Urinary bladder (tissue), 4 donors: ENCODE results near the gene ANKS1A. TPM values are rescaled to one million over a fixed set of nuclear protein-coding genes. Genes with fewer than 3 reads are reported as not detected.
"Not testable (repeated sequence)": the region's sequence is repeated elsewhere in the genome, so short reads cannot be mapped to it uniquely, and the experiment has no call there.

Source experiments
- DNase-seq: peaks from one replicate; pipeline ENCODE4 v3.0.0-alpha.2; 2015; ENCODE audit errors: extremely low spot score
- H3K27ac ChIP-seq: one replicate; pipeline ENCODE4 v1.5.1; 2013; ENCODE audit warnings: low read depth, mild to moderate bottlenecking, moderate library complexity
- H3K36me3 ChIP-seq: one replicate; pipeline ENCODE4 v1.6.1; 2013; ENCODE audit warnings: mild to moderate bottlenecking, moderate library complexity; ENCODE audit not compliant: insufficient read depth
- H3K4me1 ChIP-seq: one replicate; pipeline ENCODE4 v1.6.1; 2013; ENCODE audit warnings: mild to moderate bottlenecking, moderate library complexity; ENCODE audit not compliant: insufficient read depth
- H3K4me3 ChIP-seq: one replicate; pipeline ENCODE4 v1.5.1; 2013; ENCODE audit warnings: low read depth, low read length
- WGBS: extraction: QIAGEN DNeasy Blood & Tissue Kit; methylation state at CpG from one replicate; pipeline ENCODE4 v1.1.7; 2013; 5-methylcytosine and 5-hydroxymethylcytosine counted together
- polyA plus RNA-seq: library from polyadenylated mRNA; stranded (reverse); fragments of 200-250 nt; gene quantifications from one replicate; pipeline ENCODE4 v1.2.3, GENCODE V29; 2013
- total RNA-seq: library from RNA; depleted of rRNA; stranded (reverse); fragments of >200 nt; gene quantifications from one replicate; pipeline ENCODE4 v1.2.3, GENCODE V29; 2014
- donor health status: healthy with polysubstance abuse.
- donor health status: healthy.

Gene ANKS1A
- total and polyA plus RNA-seq, 2 donors: 21.9 to 38.0 TPM

DNA sequence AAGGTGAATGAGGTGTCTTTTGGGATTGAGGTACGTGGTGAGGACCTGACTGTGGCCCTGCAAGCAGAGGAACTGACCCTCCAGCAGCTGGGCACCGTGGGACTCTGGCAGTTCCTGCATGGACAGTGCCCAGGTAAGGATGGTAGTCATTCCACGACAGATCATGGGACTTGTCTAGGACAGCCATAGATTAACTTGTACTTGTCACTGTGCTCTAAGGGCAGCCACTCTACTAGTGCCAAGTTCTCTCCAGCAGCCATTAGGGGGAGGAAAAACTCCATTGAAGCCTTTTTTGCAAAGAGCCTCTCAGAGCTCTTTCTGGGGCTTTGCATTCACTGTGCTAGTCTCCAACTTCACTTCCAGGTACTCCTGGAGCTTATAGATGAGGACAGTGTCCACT lies 21.6 kb upstream of the ANKS1A start:
- no peak overlapping the region for H3K4me3 ChIP-seq
- 91% methylated on average over 3 of the region's 3 CpGs for WGBS
- H3K27ac ChIP-seq: no peak overlapping the region
- no peaks in the 10 kb centered on the region for H3K4me1 ChIP-seq
- no peak for DNase-seq
- H3K36me3 ChIP-seq: no peaks in the 10 kb centered on the region

DNA sequence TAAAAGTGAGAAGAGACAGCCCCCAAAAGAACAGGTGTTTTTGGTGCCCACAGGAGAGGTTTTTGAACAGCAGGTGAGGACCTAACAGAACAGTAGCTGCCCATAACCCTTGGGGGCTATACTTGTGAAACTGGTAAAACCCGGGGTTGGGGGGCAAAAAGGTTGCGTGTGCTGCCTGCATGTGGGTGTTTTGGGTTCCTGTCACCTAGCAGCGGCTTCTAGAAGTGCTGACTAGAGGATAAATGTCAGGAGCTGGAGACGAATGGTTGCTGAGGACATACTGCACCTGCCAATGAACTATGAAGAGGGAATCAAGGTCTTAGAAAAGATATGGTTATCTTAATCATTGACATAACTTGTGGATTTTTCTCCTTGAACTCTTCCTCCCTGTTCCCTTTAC lies 17.2 kb upstream of the ANKS1A start:
- no peaks in the 10 kb centered on the region for H3K4me1 ChIP-seq

DNA sequence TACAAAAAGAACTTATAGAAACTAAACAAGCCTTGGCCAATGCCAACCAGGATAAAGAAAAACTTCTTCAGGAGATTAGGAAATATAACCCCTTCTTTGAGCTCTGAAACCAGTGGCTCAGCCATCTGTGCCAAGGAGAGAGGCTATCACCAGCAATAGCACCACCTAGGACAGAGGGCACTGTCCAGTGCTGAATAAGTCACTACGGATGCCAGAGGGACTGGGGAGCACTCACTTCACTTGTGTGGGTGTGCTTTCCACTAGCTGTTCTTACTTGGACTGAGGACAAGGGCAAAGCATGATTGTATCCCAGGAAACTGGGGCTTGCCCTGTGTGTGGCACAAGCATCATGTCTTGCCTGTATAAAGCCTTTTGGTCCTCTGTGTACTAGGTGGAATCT lies 16.7 kb upstream of the ANKS1A start:
- Histone ChIP-seq H3K4me1 (no peaks in the 10 kb centered on the region), H3K4me3 (no peak overlapping the region), H3K27ac (no peak overlapping the region), H3K36me3 (no peaks in the 10 kb centered on the region)
- DNase-seq: no peak
- 56% methylated on average over 1 of the region's 1 CpG for WGBS

More for the DNA sequence above, 17.2 kb upstream of the ANKS1A start:
- Histone ChIP-seq H3K36me3 (no peaks in the 10 kb centered on the region), H3K4me3 (no peak overlapping the region), H3K27ac (no peak overlapping the region)
- no peak for DNase-seq
- 83% methylated on average over 4 of the region's 4 CpGs for WGBS

DNA sequence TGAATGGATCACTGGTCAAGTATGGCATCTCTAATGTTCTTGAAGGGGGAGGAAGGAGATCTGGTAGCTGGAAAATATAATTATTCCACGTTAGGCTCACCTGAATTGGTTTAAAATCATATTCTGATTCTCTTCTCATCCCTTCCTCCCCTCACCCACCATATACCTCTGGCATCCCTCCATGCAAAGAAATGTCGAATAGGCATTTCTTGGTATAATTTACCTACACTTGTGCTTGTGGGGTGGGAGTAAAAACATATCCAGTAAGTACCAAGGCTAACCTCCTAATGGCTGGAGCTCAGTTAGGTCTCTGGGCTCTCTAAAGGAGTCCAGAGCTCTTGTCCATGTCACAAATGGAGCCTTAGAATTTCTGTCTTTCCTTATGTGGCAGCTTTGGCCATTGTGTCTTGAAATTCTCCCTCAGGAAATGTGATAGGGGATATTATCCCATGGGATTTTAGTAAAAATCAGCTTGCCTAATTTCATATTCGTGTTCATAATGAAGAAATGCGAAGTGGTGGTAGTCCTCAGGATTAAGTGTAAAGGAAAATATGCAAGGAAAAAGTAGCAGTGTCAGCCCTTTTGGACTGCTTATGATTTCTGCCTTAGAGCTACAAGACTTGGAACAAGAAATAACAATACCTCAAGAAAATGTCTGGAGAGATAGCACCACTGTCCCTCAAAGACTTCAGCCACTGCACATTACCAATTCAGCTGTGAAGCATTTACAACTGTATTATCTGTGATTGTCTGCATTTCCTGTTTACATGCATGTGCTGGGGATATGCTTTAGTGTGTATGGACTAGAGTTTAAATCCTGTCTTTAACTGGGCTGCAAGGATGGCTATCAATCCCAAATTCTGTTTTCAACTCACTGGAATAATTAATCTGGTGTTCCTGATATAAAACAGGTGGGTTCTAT lies 13.5 kb upstream of the ANKS1A start:
- no peak overlapping the region for H3K4me3 ChIP-seq
- no peak for DNase-seq
- 90% methylated on average over 4 of the region's 4 CpGs for WGBS
- H3K27ac ChIP-seq: no peak overlapping the region
- no peaks in the 10 kb centered on the region for H3K4me1 ChIP-seq
- peaks cover 2% of the 10 kb centered on the region for H3K36me3 ChIP-seq

DNA sequence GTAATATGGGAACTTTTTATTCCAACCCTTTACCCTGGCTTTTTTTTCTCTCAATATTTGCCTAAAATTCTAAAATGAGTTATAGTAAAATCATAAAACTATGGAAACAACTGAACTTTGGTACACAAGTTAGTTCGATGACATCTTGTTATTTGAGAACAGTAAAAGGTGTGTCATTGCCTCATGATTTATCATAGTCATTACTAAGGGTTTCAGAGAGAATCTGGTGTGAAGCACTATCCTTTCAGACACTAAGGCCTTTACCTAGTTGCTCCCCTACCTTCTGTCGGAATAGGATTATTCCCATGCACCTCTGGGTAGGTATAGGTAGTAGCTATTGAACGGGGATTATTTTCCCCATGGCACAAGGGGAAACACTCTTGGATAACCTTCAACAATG lies 12.6 kb upstream of the ANKS1A start:
- no peak overlapping the region for H3K4me3 ChIP-seq
- no peak overlapping the region for H3K27ac ChIP-seq
- no peaks in the 10 kb centered on the region for H3K4me1 ChIP-seq
- H3K36me3 ChIP-seq: peaks cover 2% of the 10 kb centered on the region
- DNase-seq: no peak
- WGBS: 94% methylated on average over 3 of the region's 3 CpGs

DNA sequence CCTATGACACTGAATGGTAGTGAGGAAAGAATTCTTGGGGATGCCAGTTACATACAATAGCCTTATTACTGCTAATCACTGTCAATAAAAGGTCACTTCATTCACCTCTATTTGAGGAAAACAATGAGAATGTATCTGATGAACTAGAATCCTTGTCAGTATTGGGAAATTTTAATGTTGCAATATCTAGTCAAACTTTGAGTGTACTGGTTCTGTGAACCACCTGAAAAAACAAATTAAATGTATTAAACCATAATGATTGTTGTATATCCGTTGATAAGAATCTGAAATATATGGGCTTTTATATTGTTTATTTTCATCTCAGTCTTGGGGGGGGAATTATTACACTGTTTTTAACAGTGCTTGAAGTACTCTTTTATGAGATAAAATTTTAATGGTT lies 11.8 kb upstream of the ANKS1A start:
- DNase-seq: no peak
- WGBS: 88% methylated on average over 1 of the region's 1 CpG
- Histone ChIP-seq H3K27ac (no peak overlapping the region), H3K4me1 (no peaks in the 10 kb centered on the region), H3K4me3 (no peak overlapping the region), H3K36me3 (peaks cover 2% of the 10 kb centered on the region)

GRCh38 chr6:34877869-34878485 lies 11.1 kb upstream of the ANKS1A start:
- H3K4me3 ChIP-seq: no peak overlapping the region
- no peak overlapping the region for H3K27ac ChIP-seq
- 92% methylated on average over 5 of the region's 5 CpGs for WGBS
- DNase-seq: no peak
- H3K36me3 ChIP-seq: peaks cover 2% of the 10 kb centered on the region
- H3K4me1 ChIP-seq: no peaks in the 10 kb centered on the region

GRCh38 chr6:34884073-34884472 lies 5.0 kb upstream of the ANKS1A start:
- not testable (repeated sequence) for H3K4me1 ChIP-seq, DNase-seq, H3K36me3 ChIP-seq, H3K4me3 ChIP-seq, H3K27ac ChIP-seq
- WGBS: 98% methylated on average over 1 of the region's 1 CpG

DNA sequence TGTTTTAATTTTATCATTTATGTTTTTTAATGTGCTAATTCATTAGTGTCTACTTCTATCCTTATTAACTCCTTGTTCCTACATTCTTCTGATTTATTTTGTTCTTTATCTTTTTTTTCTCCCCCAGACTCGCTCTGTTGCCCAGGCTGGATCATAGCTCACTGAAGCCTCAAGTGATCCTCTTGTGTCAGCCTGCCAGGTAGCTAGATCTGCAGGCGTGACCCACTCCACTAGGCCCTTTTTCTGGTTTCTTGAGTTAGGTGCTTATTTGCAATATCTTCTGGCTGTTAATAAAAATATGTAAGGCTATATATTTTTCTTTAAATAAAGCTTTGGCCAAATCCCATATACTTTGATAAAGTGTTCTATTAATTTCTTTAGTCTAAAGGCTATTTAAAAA lies 4.1 kb upstream of the ANKS1A start:
- Histone ChIP-seq H3K4me3 (no peak overlapping the region), H3K27ac (peak overlapping the region; percentile 18), H3K4me1 (no peaks in the 10 kb centered on the region), H3K36me3 (no peaks in the 10 kb centered on the region)
- DNase-seq: no peak
- 94% methylated on average over 2 of the region's 2 CpGs for WGBS

DNA sequence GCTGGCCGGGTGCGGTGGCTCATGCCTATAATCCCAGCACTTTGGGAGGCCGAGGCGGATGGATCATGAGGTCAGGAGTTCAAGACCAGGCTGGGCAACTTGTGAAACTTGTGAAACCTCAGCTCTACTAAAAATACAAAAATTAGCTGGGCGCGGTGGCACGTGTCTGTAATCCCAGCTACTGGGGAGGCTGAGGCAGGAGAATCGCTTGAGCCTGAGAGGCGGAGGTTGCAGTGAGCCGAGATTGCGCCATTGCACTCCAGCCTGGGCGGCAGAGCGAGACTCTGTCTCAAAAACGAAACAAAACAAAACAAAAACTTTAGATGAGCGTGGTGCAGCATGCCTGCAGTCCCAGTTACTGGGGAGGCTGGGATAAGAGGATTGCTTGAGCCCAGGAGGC lies 3.2 kb upstream of the ANKS1A start:
- DNase-seq, H3K27ac ChIP-seq, H3K36me3 ChIP-seq, H3K4me3 ChIP-seq, H3K4me1 ChIP-seq: not testable (repeated sequence)
- 92% methylated on average over 15 of the region's 15 CpGs for WGBS

DNA sequence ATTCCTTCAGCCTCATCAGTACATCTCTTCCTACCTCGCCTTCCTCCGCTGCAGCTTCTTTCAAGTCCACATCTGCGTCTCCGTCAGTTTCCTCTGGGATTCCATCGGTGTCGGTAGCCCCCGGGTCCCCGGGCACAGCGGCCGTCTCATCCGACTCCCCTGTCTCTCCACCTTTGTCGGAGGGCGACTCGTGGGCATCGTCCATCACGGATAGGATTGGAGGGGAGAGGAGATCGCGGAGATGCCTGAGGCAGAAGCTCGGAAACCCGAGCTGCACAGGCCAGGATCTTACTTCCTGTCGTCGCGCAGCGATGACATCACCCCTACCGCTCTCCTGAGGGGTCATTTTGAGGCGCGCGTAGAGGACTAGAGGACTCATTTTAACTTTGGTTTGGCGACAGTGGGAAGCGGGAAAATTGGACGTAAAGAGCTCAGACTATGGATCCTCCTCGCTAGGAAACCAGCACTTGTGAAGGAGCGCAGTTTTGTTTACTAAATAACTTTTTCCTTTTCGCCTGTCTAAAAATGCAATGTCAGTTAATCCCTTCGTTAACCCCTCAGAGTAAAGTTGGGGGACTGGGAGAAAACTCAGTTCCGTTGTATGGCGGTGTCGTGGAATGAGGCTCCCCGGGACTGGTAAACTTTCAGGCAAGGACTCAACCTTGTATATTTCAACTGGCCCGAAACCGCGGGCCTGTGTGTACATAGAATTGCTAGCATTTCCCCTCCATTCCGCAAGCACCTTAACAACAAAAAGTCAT lies 1.1 kb upstream of the ANKS1A start, which contains the start of gene TAF11:
Gene TAF11, minus strand, starts transcription at position 290 of the 761 bp plus-strand sequence. Its CDS starts 85 bp downstream, at position 205.
- peak; percentile 92 for DNase-seq
- Histone ChIP-seq H3K36me3 (no peaks in the 10 kb centered on the region), H3K4me3 (peak within 1 kb of the TSS; percentile 100), H3K4me1 (no peaks in the 10 kb centered on the region), H3K27ac (peak within 1 kb of the TSS; percentile 84)
- under 1% methylated on average over 43 of the region's 43 CpGs for WGBS

DNA sequence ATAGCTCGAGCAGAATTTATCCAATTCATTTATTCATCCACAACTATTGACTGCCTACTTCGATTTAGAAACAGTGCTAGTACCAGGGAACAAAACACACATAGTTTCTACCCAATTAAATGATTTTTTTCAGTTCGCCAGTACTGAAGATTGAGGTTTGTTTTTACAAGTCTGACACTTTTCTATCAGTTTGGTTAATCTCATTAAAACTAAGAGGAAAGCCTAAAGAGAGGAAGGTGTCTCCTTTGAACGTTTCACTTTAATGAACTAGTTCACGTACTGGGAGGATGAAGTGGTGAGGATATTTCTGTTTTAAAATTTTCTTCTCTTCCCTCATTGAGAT lies 570 bp upstream of the ANKS1A start:
- under 1% methylated on average over 5 of the region's 5 CpGs for WGBS
- DNase-seq: no peak
- Histone ChIP-seq H3K36me3 (no peaks in the 10 kb centered on the region), H3K4me1 (no peaks in the 10 kb centered on the region), H3K27ac (peak overlapping the region; percentile 84), H3K4me3 (peak overlapping the region; percentile 100)

DNA sequence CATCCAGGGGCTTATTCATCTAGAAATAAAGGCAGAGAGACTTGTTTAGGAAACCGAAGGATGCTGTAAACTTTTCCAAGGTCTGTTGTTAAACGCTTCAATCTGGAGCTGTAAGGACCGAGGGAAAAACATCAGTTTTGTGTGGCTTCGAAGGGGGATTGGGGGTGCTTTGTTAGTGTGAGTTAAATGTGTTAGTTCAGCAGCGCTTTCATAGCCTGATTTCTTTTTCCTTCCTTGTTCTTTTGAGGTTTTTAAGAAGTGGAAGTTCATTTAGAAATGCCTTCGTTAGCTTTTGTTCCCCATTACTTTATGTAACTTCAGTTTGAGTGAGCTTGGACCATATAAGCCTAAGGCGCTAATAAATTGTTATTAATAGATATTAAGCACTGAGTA lies 1.5 kb downstream of the ANKS1A start:
- no peak for DNase-seq
- Histone ChIP-seq H3K4me1 (no peaks in the 10 kb centered on the region), H3K27ac (no peak overlapping the region), H3K36me3 (no peaks in the 10 kb centered on the region), H3K4me3 (peak overlapping the region; percentile 21)
- 49% methylated on average over 7 of the region's 7 CpGs for WGBS
